ENCODE measurements around the gene LTBP1.

Gene LTBP1

DNA sequence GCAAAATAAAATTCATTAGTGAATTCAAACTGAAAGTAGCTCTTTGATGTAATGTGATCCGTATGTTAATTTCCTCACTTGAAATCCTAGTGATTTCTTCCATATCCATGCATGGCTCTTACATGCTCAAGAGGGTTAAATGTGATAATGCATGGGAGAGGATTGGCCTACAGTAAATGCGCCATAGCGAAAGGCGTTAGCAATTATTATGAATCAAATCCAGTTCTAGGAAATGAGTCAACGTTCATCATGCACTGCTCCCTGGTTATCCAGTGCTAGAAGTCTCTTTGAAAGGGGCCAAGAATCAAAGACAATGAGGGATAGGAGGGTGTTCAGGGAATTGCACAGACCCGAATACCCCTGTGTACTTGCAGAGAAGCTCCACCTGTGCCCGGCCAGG is 428.3 kb downstream of the LTBP1 start:
- no peak for TF ChIP-seq CEBPB (IDR thresholded peaks at IDR 0.05)
- no peak for TF ChIP-seq EGR1 (IDR thresholded peaks at IDR 0.05)
- TF ChIP-seq NFIC (IDR thresholded peaks at IDR 0.05), result no peak
- TF ChIP-seq, protein P1, sequence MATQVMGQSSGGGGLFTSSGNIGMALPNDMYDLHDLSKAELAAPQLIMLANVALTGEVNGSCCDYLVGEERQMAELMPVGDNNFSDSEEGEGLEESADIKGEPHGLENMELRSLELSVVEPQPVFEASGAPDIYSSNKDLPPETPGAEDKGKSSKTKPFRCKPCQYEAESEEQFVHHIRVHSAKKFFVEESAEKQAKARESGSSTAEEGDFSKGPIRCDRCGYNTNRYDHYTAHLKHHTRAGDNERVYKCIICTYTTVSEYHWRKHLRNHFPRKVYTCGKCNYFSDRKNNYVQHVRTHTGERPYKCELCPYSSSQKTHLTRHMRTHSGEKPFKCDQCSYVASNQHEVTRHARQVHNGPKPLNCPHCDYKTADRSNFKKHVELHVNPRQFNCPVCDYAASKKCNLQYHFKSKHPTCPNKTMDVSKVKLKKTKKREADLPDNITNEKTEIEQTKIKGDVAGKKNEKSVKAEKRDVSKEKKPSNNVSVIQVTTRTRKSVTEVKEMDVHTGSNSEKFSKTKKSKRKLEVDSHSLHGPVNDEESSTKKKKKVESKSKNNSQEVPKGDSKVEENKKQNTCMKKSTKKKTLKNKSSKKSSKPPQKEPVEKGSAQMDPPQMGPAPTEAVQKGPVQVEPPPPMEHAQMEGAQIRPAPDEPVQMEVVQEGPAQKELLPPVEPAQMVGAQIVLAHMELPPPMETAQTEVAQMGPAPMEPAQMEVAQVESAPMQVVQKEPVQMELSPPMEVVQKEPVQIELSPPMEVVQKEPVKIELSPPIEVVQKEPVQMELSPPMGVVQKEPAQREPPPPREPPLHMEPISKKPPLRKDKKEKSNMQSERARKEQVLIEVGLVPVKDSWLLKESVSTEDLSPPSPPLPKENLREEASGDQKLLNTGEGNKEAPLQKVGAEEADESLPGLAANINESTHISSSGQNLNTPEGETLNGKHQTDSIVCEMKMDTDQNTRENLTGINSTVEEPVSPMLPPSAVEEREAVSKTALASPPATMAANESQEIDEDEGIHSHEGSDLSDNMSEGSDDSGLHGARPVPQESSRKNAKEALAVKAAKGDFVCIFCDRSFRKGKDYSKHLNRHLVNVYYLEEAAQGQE (IDR thresholded peaks at IDR 0.05; ENCODE audit: low read depth), result no peak
- no peak for TF ChIP-seq EP300 (IDR thresholded peaks at IDR 0.05; ENCODE audit: borderline replicate concordance)
- TF ChIP-seq, protein P2, sequence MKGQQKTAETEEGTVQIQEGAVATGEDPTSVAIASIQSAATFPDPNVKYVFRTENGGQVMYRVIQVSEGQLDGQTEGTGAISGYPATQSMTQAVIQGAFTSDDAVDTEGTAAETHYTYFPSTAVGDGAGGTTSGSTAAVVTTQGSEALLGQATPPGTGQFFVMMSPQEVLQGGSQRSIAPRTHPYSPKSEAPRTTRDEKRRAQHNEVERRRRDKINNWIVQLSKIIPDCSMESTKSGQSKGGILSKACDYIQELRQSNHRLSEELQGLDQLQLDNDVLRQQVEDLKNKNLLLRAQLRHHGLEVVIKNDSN (IDR thresholded peaks at IDR 0.05), result no peak
- TF ChIP-seq YY1 (IDR thresholded peaks at IDR 0.05; ENCODE audit: low read depth), result no peak
- no peak for TF ChIP-seq TAF1 (IDR thresholded peaks at IDR 0.05; ENCODE audit: low read depth)
- no peak for TF ChIP-seq CREB1 (IDR thresholded peaks at IDR 0.05; ENCODE audit: low read depth)
- no peak for TF ChIP-seq RAD21 (IDR thresholded peaks at IDR 0.05; ENCODE audit: low read depth)
- TF ChIP-seq TEAD4 (IDR thresholded peaks at IDR 0.05), result no peak
- TF ChIP-seq ZBTB7A (IDR thresholded peaks at IDR 0.05; ENCODE audit: low read depth), result no peak

- TF ChIP-seq YY1 (IDR thresholded peaks at IDR 0.05; ENCODE audit: low read depth) (no peak), TEAD4 (IDR thresholded peaks at IDR 0.05) (no peak), NFIC (IDR thresholded peaks at IDR 0.05) (no peak), RAD21 (IDR thresholded peaks at IDR 0.05; ENCODE audit: low read depth) (no peak), EP300 (IDR thresholded peaks at IDR 0.05; ENCODE audit: borderline replicate concordance) (no peak), TAF1 (IDR thresholded peaks at IDR 0.05; ENCODE audit: low read depth) (no peak), EGR1 (IDR thresholded peaks at IDR 0.05) (no peak), CREB1 (IDR thresholded peaks at IDR 0.05; ENCODE audit: low read depth) (no peak), CEBPB (IDR thresholded peaks at IDR 0.05) (no peak), FOXM1 (IDR thresholded peaks at IDR 0.05; ENCODE audit: borderline replicate concordance, low read depth) (no peak)
- TF ChIP-seq, protein P2 (IDR thresholded peaks at IDR 0.05), result no peak
Observed at GRCh38 chr2:33377048-33377447, 430.3 kb downstream of the LTBP1 start.

DNA sequence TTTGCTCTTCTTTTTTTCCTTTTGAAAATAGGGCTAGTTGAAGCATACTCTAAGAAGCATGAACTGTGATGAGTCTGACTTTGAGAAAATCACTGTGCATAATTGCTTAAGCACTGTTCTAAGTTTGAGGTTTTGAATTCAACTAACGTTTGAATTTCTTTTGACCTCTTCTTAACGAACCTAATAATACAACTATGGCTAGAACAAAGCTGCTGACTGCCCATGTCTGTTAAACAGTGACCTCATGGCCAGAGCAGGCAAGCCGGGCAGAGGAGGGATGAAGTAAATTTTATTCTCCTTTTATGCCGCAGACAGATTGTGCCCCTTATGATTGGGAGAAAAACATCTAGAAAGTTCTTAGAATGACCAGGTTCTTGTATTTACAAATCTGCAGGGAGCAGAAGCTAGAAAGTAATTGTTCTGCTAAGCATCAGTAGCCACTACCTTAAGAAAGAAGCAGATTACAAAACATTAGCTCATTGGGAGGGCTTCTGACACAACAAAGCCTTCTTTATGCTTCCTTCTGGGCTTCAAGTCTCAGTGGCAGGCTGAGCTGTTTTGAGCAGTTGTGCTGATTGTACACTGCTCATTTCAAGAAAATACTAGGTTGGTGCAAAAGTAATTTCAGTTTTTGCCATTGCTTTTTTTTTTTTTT is 431.9 kb downstream of the LTBP1 start:
- TF ChIP-seq EGR1 (IDR thresholded peaks at IDR 0.05), result no peak
- no peak for TF ChIP-seq ZBTB7A (IDR thresholded peaks at IDR 0.05; ENCODE audit: low read depth)
- no peak for TF ChIP-seq EP300 (IDR thresholded peaks at IDR 0.05; ENCODE audit: borderline replicate concordance)
- no peak for TF ChIP-seq CREB1 (IDR thresholded peaks at IDR 0.05; ENCODE audit: low read depth)
- no peak for TF ChIP-seq YY1 (IDR thresholded peaks at IDR 0.05; ENCODE audit: low read depth)
- no peak for TF ChIP-seq RAD21 (IDR thresholded peaks at IDR 0.05; ENCODE audit: low read depth)
- no peak for TF ChIP-seq TEAD4 (IDR thresholded peaks at IDR 0.05)
- TF ChIP-seq, protein P1 (IDR thresholded peaks at IDR 0.05; ENCODE audit: low read depth), result no peak
- no peak for TF ChIP-seq NFIC (IDR thresholded peaks at IDR 0.05)
- TF ChIP-seq MAX (IDR thresholded peaks at IDR 0.05), result no peak
- no peak for TF ChIP-seq FOXM1 (IDR thresholded peaks at IDR 0.05; ENCODE audit: borderline replicate concordance, low read depth)
- TF ChIP-seq, protein P2 (IDR thresholded peaks at IDR 0.05), result no peak
- no peak for TF ChIP-seq TAF1 (IDR thresholded peaks at IDR 0.05; ENCODE audit: low read depth)
- no peak for TF ChIP-seq CEBPB (IDR thresholded peaks at IDR 0.05)
- TF ChIP-seq TCF12 (IDR thresholded peaks at IDR 0.05; ENCODE audit: low read depth), result no peak

GRCh38 chr2:33380001-33380609 is 433.4 kb downstream of the LTBP1 start:
- TF ChIP-seq RAD21 (IDR thresholded peaks at IDR 0.05; ENCODE audit: low read depth) (peak; percentile 77), TCF12 (IDR thresholded peaks at IDR 0.05; ENCODE audit: low read depth) (no peak)

- TF ChIP-seq RAD21 (IDR thresholded peaks at IDR 0.05; ENCODE audit: low read depth) (no peak), CEBPB (IDR thresholded peaks at IDR 0.05) (no peak)
Observed at GRCh38 chr2:33380719-33381118, 434.0 kb downstream of the LTBP1 start.

Data from Ishikawa (cell line).